GM13976 (cell line): ENCODE data around the gene ZSWIM5.
"Not testable (repeated sequence)": the region's sequence is repeated elsewhere in the genome, so short reads cannot be mapped to it uniquely, and the experiment has no call there.

Experiments
- DNase-seq: peaks from one replicate; pipeline ENCODE4 v3.0.0; 2012; ENCODE audit warnings: low spot score
- CTCF ChIP-seq: IDR thresholded peaks from 2 replicates; pipeline ENCODE4 v1.5.1; 2012; ENCODE audit warnings: borderline replicate concordance, mild to moderate bottlenecking; ENCODE audit not compliant: insufficient read depth; ENCODE audit errors: extremely low read depth, missing control alignments, control extremely low read depth
- in situ Hi-C: fragments of 300-500 bp; cut with MboI; formaldehyde crosslinking; loops from one replicate; pipeline ENCODE4 v1.12.0; 2022; ENCODE audit warnings: low sequenced_read_pairs, mixed read lengths, inconsistent platforms; ENCODE audit not compliant: unreplicated experiment

The ZSWIM5 gene

GRCh38 chr1:45205011-45205909 lies 1.1 kb downstream of the ZSWIM5 start:
- no peak for TF ChIP-seq CTCF
- in situ Hi-C loops: no loop called here
- no peak for DNase-seq

- no peak for DNase-seq
- TF ChIP-seq CTCF: no peak
- in situ Hi-C loops: no loop called here
Observed at GRCh38 chr1:45200906-45201500, 5.4 kb downstream of the ZSWIM5 start.

- DNase-seq: no peak
- TF ChIP-seq CTCF: no peak
- in situ Hi-C loops: no loop called here
Observed at GRCh38 chr1:45200435-45200834, 6.0 kb downstream of the ZSWIM5 start.

GRCh38 chr1:45198185-45198584 lies 8.2 kb downstream of the ZSWIM5 start:
- in situ Hi-C loops: no loop called here
- no peak for TF ChIP-seq CTCF
- no peak for DNase-seq

GRCh38 chr1:45196863-45197262 lies 9.5 kb downstream of the ZSWIM5 start:
- DNase-seq: no peak
- in situ Hi-C loops: no loop called here
- no peak for TF ChIP-seq CTCF

- TF ChIP-seq CTCF: no peak
Observed at GRCh38 chr1:45191418-45191783, 15.0 kb downstream of the ZSWIM5 start.

GRCh38 chr1:45187725-45188124 lies 18.7 kb downstream of the ZSWIM5 start:
- TF ChIP-seq CTCF: no peak
- in situ Hi-C loops: no loop called here
- no peak for DNase-seq

More at GRCh38 chr1:45191418-45191783, 15.0 kb downstream of the ZSWIM5 start:
- in situ Hi-C loops: no loop called here
- DNase-seq: no peak

GRCh38 chr1:45179918-45180519 lies 26.4 kb downstream of the ZSWIM5 start:
- in situ Hi-C loops, DNase-seq: not testable (repeated sequence)
